HFF-Myc (cell line): ENCODE results near the gene NUBP1.

Source experiments
- DNase-seq: peaks from one replicate; pipeline ENCODE4 v3.0.0-alpha.2; 2011; ENCODE audit warnings: low read depth; ENCODE audit errors: extremely low read depth
- H3K4me3 ChIP-seq: replicated peaks from 2 replicates; pipeline ENCODE4 v1.5.1; 2011; ENCODE audit warnings: low read depth, mild to moderate bottlenecking, control low read depth, low read length
- TF ChIP-seq, protein P1 (sequence below): IDR thresholded peaks from 2 replicates; pipeline ENCODE4 v1.5.1; 2012; ENCODE audit warnings: mild to moderate bottlenecking, low read depth, low read length, control low read depth; ENCODE audit errors: missing control alignments

NUBP1 gene

DNA sequence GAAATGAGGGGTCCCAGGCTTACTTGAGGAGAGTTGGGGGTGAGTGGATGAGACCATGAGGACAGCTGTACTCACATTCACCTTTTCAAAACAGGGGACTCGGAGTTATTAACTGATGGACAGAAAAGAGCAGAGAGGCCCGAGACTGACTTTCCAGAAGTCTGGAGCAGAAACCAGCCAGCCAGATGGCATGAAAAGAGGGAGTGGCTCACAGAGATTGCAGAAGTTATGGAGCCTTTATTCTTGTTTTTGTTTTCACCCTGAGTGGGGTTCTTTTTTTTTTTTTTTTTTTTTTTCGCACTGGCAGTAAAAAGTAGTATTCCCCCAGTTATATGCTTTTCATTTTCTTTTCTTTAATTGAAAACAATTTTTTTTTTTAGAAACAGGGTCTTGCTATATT, 56.1 kb downstream of the NUBP1 start:
- DNase-seq: no peak
- no peak overlapping the region for H3K4me3 ChIP-seq
- TF ChIP-seq, protein P1, sequence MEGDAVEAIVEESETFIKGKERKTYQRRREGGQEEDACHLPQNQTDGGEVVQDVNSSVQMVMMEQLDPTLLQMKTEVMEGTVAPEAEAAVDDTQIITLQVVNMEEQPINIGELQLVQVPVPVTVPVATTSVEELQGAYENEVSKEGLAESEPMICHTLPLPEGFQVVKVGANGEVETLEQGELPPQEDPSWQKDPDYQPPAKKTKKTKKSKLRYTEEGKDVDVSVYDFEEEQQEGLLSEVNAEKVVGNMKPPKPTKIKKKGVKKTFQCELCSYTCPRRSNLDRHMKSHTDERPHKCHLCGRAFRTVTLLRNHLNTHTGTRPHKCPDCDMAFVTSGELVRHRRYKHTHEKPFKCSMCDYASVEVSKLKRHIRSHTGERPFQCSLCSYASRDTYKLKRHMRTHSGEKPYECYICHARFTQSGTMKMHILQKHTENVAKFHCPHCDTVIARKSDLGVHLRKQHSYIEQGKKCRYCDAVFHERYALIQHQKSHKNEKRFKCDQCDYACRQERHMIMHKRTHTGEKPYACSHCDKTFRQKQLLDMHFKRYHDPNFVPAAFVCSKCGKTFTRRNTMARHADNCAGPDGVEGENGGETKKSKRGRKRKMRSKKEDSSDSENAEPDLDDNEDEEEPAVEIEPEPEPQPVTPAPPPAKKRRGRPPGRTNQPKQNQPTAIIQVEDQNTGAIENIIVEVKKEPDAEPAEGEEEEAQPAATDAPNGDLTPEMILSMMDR: no peak

DNA sequence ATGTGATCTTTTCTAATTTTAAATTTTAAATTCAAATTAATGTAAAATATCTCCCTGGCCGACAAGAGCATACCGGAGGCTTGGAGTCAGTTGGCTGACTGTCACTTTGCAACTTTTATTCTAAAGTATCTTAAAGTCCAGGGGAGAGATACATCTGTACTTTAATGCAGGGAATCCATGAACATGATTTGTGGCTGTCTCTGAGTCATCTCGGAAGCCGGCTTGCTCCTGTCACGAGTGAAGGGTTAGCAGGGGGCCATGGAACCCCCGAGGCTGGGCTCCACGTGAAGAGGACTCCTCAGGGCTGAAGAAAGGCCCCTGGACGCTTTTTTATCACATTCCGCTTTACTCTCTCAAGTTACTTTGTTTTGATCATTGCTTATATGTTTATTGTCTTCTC, 61.7 kb downstream of the NUBP1 start:
- TF ChIP-seq, protein P1: no peak
- no peak overlapping the region for H3K4me3 ChIP-seq
- DNase-seq: no peak

GRCh38 chr16:10806698-10807097, 63.1 kb downstream of the NUBP1 start:
- no peak for DNase-seq

GRCh38 chr16:10808218-10808617, 64.6 kb downstream of the NUBP1 start:
- H3K4me3 ChIP-seq: no peak overlapping the region
- TF ChIP-seq, protein P1: no peak
- DNase-seq: no peak

More at GRCh38 chr16:10806698-10807097, 63.1 kb downstream of the NUBP1 start:
- TF ChIP-seq, protein P1: no peak
- no peak overlapping the region for H3K4me3 ChIP-seq

DNA sequence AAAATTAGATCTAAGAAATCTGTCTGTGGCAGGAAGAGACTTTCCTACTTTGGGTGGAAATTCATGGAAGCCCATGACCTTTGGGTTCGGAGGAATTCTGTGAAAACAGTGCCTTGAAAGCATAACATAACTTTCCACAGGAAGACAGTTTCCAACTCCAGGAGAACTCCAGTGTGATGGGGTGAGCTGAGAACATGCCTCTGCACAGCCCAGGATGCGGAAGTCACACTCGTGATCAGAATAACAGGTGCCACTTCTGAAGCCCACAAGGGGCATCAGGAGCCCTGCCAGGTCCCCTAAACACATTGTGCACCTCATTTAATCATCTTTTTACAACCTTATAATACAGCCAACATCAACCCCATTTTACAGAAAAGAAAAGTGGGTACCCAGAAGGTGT, 65.2 kb downstream of the NUBP1 start:
- DNase-seq: no peak
- H3K4me3 ChIP-seq: no peak overlapping the region
- TF ChIP-seq, protein P1: no peak

- no peak overlapping the region for H3K4me3 ChIP-seq
- TF ChIP-seq, protein P1: no peak
- no peak for DNase-seq
These were observed 66.1 kb downstream of the NUBP1 start for GRCh38 chr16:10809706-10810105.
